H9 (cell line): ENCODE results near the gene SLC35F3. TPM values are rescaled to one million over a fixed set of nuclear protein-coding genes. Genes with fewer than 3 reads are reported as not detected.

ENCODE experiments used
- DNase-seq: peaks from one replicate; pipeline ENCODE4 v3.0.0-alpha.2; 2017
- H2AFZ ChIP-seq: one replicate; pipeline ENCODE4 v1.6.1; 2013; ENCODE audit warnings: mild to moderate bottlenecking, low read length, control low read depth, moderate library complexity
- H2AK5ac ChIP-seq: 2 replicates; pipeline ENCODE4 v1.6.1; 2013; ENCODE audit warnings: low read length, control low read depth, mixed read lengths; ENCODE audit not compliant: insufficient read length
- H2BK120ac ChIP-seq: one replicate; pipeline ENCODE4 v1.6.1; 2013; ENCODE audit warnings: low read depth, mild to moderate bottlenecking, low read length, control low read depth, inconsistent platforms; ENCODE audit not compliant: poor library complexity, severe bottlenecking
- H2BK12ac ChIP-seq: 2 replicates; pipeline ENCODE4 v1.6.1; 2013; ENCODE audit warnings: low read length, control low read depth, mixed read lengths, low read depth; ENCODE audit not compliant: insufficient read length
- H2BK15ac ChIP-seq: 2 replicates; pipeline ENCODE4 v1.6.1; 2013; ENCODE audit warnings: low read depth, low read length, control low read depth
- H2BK20ac ChIP-seq: one replicate; pipeline ENCODE4 v1.6.1; 2013; ENCODE audit warnings: low read depth, mild to moderate bottlenecking, low read length, control low read depth, inconsistent platforms; ENCODE audit not compliant: poor library complexity, severe bottlenecking
- H2BK5ac ChIP-seq: 2 replicates; pipeline ENCODE4 v1.6.1; 2013; ENCODE audit warnings: low read length, control low read depth, mixed read lengths; ENCODE audit not compliant: insufficient read length
- H3K14ac ChIP-seq: 2 replicates; pipeline ENCODE4 v1.6.1; 2013; ENCODE audit warnings: low read length, control low read depth; ENCODE audit not compliant: insufficient read depth
- H3K18ac ChIP-seq: 2 replicates; pipeline ENCODE4 v1.6.1; 2013; ENCODE audit warnings: low read depth, mild to moderate bottlenecking, mixed read lengths, low read length, control low read depth; ENCODE audit not compliant: insufficient read length
- H3K23ac ChIP-seq: 2 replicates; pipeline ENCODE4 v1.6.1; 2013; ENCODE audit warnings: low read length, control low read depth, mixed read lengths, low read depth; ENCODE audit not compliant: insufficient read length
- H3K23me2 ChIP-seq: 2 replicates; pipeline ENCODE4 v1.6.1; 2013; ENCODE audit warnings: low read depth, mild to moderate bottlenecking, mixed read lengths, low read length, control low read depth; ENCODE audit not compliant: insufficient read length, poor library complexity, severe bottlenecking
- H3K27ac ChIP-seq: 2 replicates; pipeline ENCODE4 v1.5.1; 2013; ENCODE audit warnings: low read length, control low read depth, mixed read lengths, low read depth; ENCODE audit not compliant: insufficient read length
- H3K27me3 ChIP-seq: 2 replicates; pipeline ENCODE4 v1.6.1; 2013; ENCODE audit warnings: low read length, control low read depth, inconsistent platforms; ENCODE audit not compliant: insufficient read depth
- H3K4ac ChIP-seq: 2 replicates; pipeline ENCODE4 v1.6.1; 2013; ENCODE audit warnings: low read depth, mild to moderate bottlenecking, control low read depth, inconsistent platforms, low read length, moderate library complexity
- H3K4me1 ChIP-seq: 2 replicates; pipeline ENCODE4 v1.6.1; 2013; ENCODE audit warnings: low read length, control low read depth, inconsistent platforms; ENCODE audit not compliant: insufficient read depth
- H3K4me2 ChIP-seq: 2 replicates; pipeline ENCODE4 v1.6.1; 2013; ENCODE audit warnings: low read length, control low read depth, mixed read lengths; ENCODE audit not compliant: insufficient read length, insufficient read depth
- H3K56ac ChIP-seq: 2 replicates; pipeline ENCODE4 v1.6.1; 2013; ENCODE audit warnings: low read depth, mild to moderate bottlenecking, mixed read lengths, low read length, control low read depth; ENCODE audit not compliant: insufficient read length
- H3K79me1 ChIP-seq: 2 replicates; pipeline ENCODE4 v1.6.1; 2013; ENCODE audit warnings: low read depth, mild to moderate bottlenecking, moderate library complexity, low read length, control low read depth, inconsistent platforms; ENCODE audit not compliant: insufficient read depth, poor library complexity, severe bottlenecking
- H3K79me2 ChIP-seq: 2 replicates; pipeline ENCODE4 v1.6.1; 2013; ENCODE audit warnings: low read length, control low read depth, inconsistent platforms; ENCODE audit not compliant: insufficient read depth
- H3K9ac ChIP-seq: 2 replicates; pipeline ENCODE4 v1.6.1; 2013; ENCODE audit warnings: low read length, control low read depth, mixed read lengths; ENCODE audit not compliant: insufficient read length; ENCODE audit errors: extremely low read depth
- H3K9me3 ChIP-seq: one replicate; pipeline ENCODE4 v1.6.1; 2013; ENCODE audit warnings: low read depth, low read length, inconsistent platforms; ENCODE audit not compliant: control insufficient read depth
- H3T11ph ChIP-seq: one replicate; pipeline ENCODE4 v1.6.1; 2013; ENCODE audit warnings: mild to moderate bottlenecking, low read length, control low read depth, inconsistent platforms
- H4K20me1 ChIP-seq: one replicate; pipeline ENCODE4 v1.6.1; 2013; ENCODE audit not compliant: control insufficient read depth, insufficient read length, insufficient read depth
- H4K5ac ChIP-seq: 2 replicates; pipeline ENCODE4 v1.6.1; 2013; ENCODE audit warnings: low read depth, mild to moderate bottlenecking, mixed read lengths, low read length, control low read depth; ENCODE audit not compliant: insufficient read length
- H4K8ac ChIP-seq: replicated peaks from 2 replicates; pipeline ENCODE4 v1.6.1; 2013; ENCODE audit warnings: low read length, control low read depth, mixed read lengths, low read depth; ENCODE audit not compliant: insufficient read length
- H4K91ac ChIP-seq: 2 replicates; pipeline ENCODE4 v1.6.1; 2013; ENCODE audit warnings: low read depth, mild to moderate bottlenecking, moderate library complexity, mixed read lengths, low read length, control low read depth; ENCODE audit not compliant: insufficient read length
- H3K27ac Mint-ChIP-seq, 3 experiments: 2 replicates in 2 of 3; 3 replicates in 1 of 3; pipeline ENCODE4 v1.8.0; 2020 to 2021; ENCODE audit warnings: mixed read lengths in 3 of 3, mild to moderate bottlenecking in 1 of 3, moderate library complexity in 1 of 3
- H3K27me3 Mint-ChIP-seq: 2 replicates; pipeline ENCODE4 v1.8.0; 2021; ENCODE audit warnings: low read depth, mild to moderate bottlenecking, moderate library complexity, mixed read lengths
- H3K36me3 Mint-ChIP-seq, 3 experiments: 2 replicates in 2 of 3; 3 replicates in 1 of 3; pipeline ENCODE4 v1.8.0; 2020 to 2021; ENCODE audit warnings: low read depth in 3 of 3, mixed read lengths in 3 of 3; ENCODE audit not compliant: insufficient read depth in 1 of 3
- H3K4me1 Mint-ChIP-seq, 2 experiments: 2 replicates each; pipeline ENCODE4 v1.8.0; 2020; ENCODE audit warnings: mixed read lengths in 2 of 2
- H3K4me3 Mint-ChIP-seq, 2 experiments: 2 replicates in 1 of 2; 3 replicates in 1 of 2; pipeline ENCODE4 v1.8.0; 2020 to 2021; ENCODE audit warnings: mild to moderate bottlenecking in 2 of 2, mixed read lengths in 2 of 2, moderate library complexity in 1 of 2
- H3K9me3 Mint-ChIP-seq, 2 experiments: 2 replicates in 1 of 2; 3 replicates in 1 of 2; pipeline ENCODE4 v1.8.0; 2020; ENCODE audit warnings: mild to moderate bottlenecking in 2 of 2, mixed read lengths in 2 of 2, moderate library complexity in 1 of 2
- CTCF ChIP-seq: fragments of 200-600 bp; sonication (generic); conservative IDR thresholded peaks from 3 replicates; pipeline ENCODE4 v1.8.0; 2021; ENCODE audit warnings: antibody characterized with exemption, mild to moderate bottlenecking
- WGBS: extraction: QIAGEN DNeasy Blood & Tissue Kit; methylation state at CpG from one replicate; pipeline ENCODE4 v1.1.7; 2013; ENCODE audit warnings: missing lambda C conversion rate, low lambda C conversion rate, mixed read lengths; ENCODE audit not compliant: insufficient read length; ENCODE audit errors: extremely low coverage; 5-methylcytosine and 5-hydroxymethylcytosine counted together
- total RNA-seq: library from RNA; stranded (reverse); gene quantifications from 2 replicates; pipeline ENCODE4 v1.2.1, GENCODE V29; 2021

The SLC35F3 gene
- total RNA-seq, 1 experiment from 2014 or later: 0.81 TPM

GRCh38 chr1:234093107-234093506, 188.6 kb downstream of the SLC35F3 start:
- Histone ChIP-seq H4K91ac (no peak overlapping the region), H2BK5ac (no peak overlapping the region)

More at GRCh38 chr1:234093107-234093506, 188.6 kb downstream of the SLC35F3 start:
- Histone ChIP-seq H2BK120ac (no peak overlapping the region), H3K9me3 (no peaks in the 10 kb centered on the region), H3K23ac (no peak overlapping the region), H3K79me1 (no peaks in the 10 kb centered on the region), H3K79me2 (no peaks in the 10 kb centered on the region), H3T11ph (no peak overlapping the region), H4K8ac (no peak overlapping the region), H4K5ac (no peak overlapping the region), H2AK5ac (no peak overlapping the region), H3K9ac (no peak overlapping the region), H3K4me2 (no peak overlapping the region), H3K4ac (no peak overlapping the region), H2BK12ac (no peak overlapping the region), H3K56ac (no peak overlapping the region), H3K27ac (no peak overlapping the region), H2BK15ac (no peak overlapping the region), H3K23me2 (no peaks in the 10 kb centered on the region), H3K18ac (no peak overlapping the region), H3K4me1 (no peaks in the 10 kb centered on the region), H4K20me1 (no peaks in the 10 kb centered on the region), H3K14ac (no peak overlapping the region), H2BK20ac (no peak overlapping the region), H3K27me3 (no peaks in the 10 kb centered on the region), H2AFZ (no peak overlapping the region)
- no peaks in the 10 kb centered on the region for H3K9me3 Mint-ChIP-seq
- no peak for TF ChIP-seq CTCF
- H3K27me3 Mint-ChIP-seq: 0 out of 2 replicates have a peak, but pooled peaks cover 2% of the 10 kb centered on the region
- DNase-seq: no peak
- peaks cover 0 to 4% of the 10 kb centered on the region in 2 experiments; a peak in 1 of 4 replicates for H3K4me1 Mint-ChIP-seq
- H3K4me3 Mint-ChIP-seq: no peak overlapping the region
- H3K36me3 Mint-ChIP-seq: no peaks in the 10 kb centered on the region
- no CpG with 5 or more reads among the region's 1 CpG for WGBS
- no peak overlapping the region for H3K27ac Mint-ChIP-seq
